ENCODE results near the gene C12orf50.

- TF ChIP-seq EZH2 (IDR thresholded peaks at IDR 0.05) (no peak), CTCF (IDR thresholded peaks at IDR 0.05) (no peak)
Measured at GRCh38 chr12:87933991-87934390, 95.2 kb downstream of the C12orf50 start.

All from neural progenitor cell (in vitro differentiated cells).